Measurements from ENCODE around the gene ELMOD1. TPM values are rescaled to one million over a fixed set of nuclear protein-coding genes. Genes with fewer than 3 reads are reported as not detected.

Gene ELMOD1
- total RNA-seq, 4 donors from 2014 or later, result 0.16 to 0.27 TPM; not detected in 2

DNA sequence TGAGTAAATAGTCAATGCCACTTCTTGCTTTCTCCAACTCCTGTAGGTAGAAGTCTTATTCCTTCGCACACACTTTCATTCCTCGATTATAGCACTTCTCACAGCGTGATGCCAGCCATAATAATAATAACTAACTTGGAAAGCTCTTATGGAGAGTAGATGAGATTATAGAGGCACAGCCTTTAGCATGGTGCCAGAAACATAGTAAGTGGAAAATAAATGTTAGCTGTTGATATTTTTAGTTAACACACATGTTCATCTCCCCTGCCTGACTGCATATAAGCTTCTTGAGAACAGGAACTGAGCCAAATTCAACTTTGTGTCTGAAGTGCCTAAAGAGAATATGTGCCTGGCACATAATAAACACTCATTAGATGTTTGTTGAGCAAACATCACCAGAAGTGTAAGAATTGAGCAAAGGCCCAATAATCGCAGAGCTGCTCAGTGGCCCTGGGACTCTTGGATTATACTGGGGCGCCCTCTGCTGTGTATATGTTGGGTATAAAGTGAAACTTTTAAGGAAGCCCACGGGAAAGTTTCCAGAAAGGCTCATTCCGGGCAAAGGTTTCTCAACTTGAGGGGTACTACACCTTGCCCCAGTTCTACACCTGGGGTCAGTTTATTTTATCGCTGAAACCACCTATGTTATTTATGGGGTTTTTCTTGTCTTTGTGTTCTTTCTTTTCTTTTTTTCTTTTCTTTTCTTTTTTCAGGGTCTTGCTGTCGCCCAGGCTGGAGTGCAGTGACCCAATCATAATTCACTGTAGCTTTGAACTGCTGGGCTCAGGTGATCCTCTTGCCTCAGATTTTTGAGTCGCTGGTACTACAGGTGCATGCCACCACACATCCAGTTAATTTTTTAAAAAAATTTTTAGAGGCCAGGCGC is 98.6 kb downstream of the ELMOD1 start:
- no peak for TF ChIP-seq POLR2A (IDR thresholded peaks at IDR 0.05)
- TF ChIP-seq, protein P1, sequence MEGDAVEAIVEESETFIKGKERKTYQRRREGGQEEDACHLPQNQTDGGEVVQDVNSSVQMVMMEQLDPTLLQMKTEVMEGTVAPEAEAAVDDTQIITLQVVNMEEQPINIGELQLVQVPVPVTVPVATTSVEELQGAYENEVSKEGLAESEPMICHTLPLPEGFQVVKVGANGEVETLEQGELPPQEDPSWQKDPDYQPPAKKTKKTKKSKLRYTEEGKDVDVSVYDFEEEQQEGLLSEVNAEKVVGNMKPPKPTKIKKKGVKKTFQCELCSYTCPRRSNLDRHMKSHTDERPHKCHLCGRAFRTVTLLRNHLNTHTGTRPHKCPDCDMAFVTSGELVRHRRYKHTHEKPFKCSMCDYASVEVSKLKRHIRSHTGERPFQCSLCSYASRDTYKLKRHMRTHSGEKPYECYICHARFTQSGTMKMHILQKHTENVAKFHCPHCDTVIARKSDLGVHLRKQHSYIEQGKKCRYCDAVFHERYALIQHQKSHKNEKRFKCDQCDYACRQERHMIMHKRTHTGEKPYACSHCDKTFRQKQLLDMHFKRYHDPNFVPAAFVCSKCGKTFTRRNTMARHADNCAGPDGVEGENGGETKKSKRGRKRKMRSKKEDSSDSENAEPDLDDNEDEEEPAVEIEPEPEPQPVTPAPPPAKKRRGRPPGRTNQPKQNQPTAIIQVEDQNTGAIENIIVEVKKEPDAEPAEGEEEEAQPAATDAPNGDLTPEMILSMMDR (IDR thresholded peaks at IDR 0.05), result peak; percentile 58 to 62 (median 59)
- WGBS, 2 donors (ENCODE audit: low coverage in 1 of 2), result 43 to 51% methylated on average over 7 to 11 of the region's 11 CpGs
- Histone ChIP-seq H3K4me3 (no peak overlapping the region), H3K27ac (no peak overlapping the region), H3K27me3 (peaks cover 29% of the 10 kb centered on the region), H3K9me3 (no peaks in the 10 kb centered on the region), H3K36me3 (no peaks in the 10 kb centered on the region), H3K4me1 (peaks cover 0 to 4% (median 0%) of the 10 kb centered on the region in 4 donors)
- intact Hi-C loops (cut with DNase I; ENCODE audit: low total_unique reads) (loop anchor here (5.0 kb wide), 1 partner anchor 112 kb away; no protein-coding TSS in a partner anchor), in situ Hi-C loops (cut with MboI; ENCODE audit: low pct_ligation_motif_present in 1 of 4, low pct_unique_long_range_greater_than_20kb in 1 of 4, low sequenced_read_pairs in 3 of 4) (loop anchor here (5.0 to 25.0 kb wide), 3 partner anchors 102 to 135 kb away; partner anchors contain the start of gene ELMOD1 (in 2 of the 4))
- DNase-seq, result peak; percentile 68

DNA sequence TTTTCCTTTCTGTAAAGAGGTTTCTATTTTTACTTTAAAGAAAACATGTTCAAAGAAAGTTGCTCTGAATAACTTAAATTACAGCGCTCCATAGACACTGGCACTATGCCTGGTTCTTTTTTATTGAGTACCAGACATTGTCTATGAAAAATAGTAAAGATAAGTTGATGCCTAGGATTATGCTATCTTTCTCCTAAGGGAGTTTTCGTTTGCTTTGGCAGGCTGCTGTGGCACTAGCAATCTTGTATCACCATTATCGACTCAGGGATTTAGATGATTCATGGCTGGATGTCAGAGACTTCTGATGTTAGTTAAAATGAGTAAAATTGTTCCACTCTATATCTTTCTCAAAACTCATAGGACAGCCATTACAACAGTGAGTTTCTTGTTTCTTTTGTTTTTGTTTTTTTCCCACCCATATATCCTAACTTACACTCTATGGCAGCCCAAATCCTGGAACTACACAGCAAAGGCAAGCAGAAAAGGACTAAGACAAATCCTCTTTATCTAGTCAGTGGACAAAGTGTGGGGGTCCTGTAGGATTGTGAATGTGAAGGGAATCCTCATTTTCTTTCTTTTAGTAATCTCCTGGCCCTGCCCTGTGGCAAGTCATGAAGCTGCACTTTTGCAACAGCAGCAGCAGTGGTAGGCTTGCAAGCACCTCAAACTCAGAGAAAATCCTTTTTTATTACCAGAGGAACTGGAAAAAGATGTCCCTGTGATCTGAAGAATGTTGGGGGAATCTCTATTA is 100.2 kb downstream of the ELMOD1 start:
- DNase-seq, result no peak
- in situ Hi-C loops (cut with MboI; ENCODE audit: low pct_ligation_motif_present in 1 of 4, low pct_unique_long_range_greater_than_20kb in 1 of 4, low sequenced_read_pairs in 3 of 4), result loop anchor here (5.0 to 25.0 kb wide), 3 partner anchors 104 to 136 kb away; partner anchors contain the start of gene ELMOD1 (in 2 of the 4)
- Histone ChIP-seq H3K36me3 (no peaks in the 10 kb centered on the region), H3K27me3 (peaks cover 29% of the 10 kb centered on the region), H3K4me3 (no peak overlapping the region), H3K9me3 (no peaks in the 10 kb centered on the region), H3K4me1 (peaks cover 0 to 4% (median 0%) of the 10 kb centered on the region in 4 donors), H3K27ac (no peak overlapping the region)
- WGBS, 2 donors (ENCODE audit: low coverage in 1 of 2), result 19 to 28% methylated on average over 3 of the region's 3 CpGs
- intact Hi-C loops (cut with DNase I; ENCODE audit: low total_unique reads), result loop anchor here (5.0 kb wide), 1 partner anchor 114 kb away; no protein-coding TSS in a partner anchor
- TF ChIP-seq, protein P1 (IDR thresholded peaks at IDR 0.05), result no peak
- no peak for TF ChIP-seq EP300 (IDR thresholded peaks at IDR 0.05; ENCODE audit: low read depth)
- no peak for TF ChIP-seq POLR2A (IDR thresholded peaks at IDR 0.05)
- TF ChIP-seq POLR2AphosphoS5 (IDR thresholded peaks at IDR 0.05), result no peak

DNA sequence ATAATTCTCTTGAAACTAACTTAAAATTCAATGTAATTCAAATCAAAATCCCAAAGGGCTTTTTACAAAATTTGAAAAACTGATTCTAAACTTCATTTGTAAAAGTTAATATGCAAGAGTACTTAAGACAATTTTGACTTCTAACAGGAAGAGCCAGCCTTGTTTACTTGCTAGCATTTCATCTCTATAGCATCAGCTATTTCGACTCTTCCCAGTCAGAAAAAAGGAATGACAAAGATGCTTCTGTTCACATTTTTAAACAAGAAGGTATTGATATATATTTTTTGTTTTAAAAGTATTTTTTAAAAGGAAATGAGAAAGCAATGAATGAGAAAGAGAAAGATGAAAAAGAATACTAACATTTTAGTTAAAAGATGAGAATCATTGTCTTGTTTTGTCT is 104.5 kb downstream of the ELMOD1 start:
- in situ Hi-C loops (cut with MboI; ENCODE audit: low pct_ligation_motif_present in 1 of 4, low pct_unique_long_range_greater_than_20kb in 1 of 4, low sequenced_read_pairs in 3 of 4), result loop anchor here in 3 of 4 donors (10.0 to 25.0 kb wide), 2 partner anchors 108 to 141 kb away; partner anchors contain the start of gene ELMOD1 (in 2 of the 3)
- no peaks in the 10 kb centered on the region for H3K36me3 ChIP-seq

More for the DNA sequence above, 104.5 kb downstream of the ELMOD1 start:
- WGBS, 2 donors (ENCODE audit: low coverage in 1 of 2), result 38 to 45% methylated on average over 1 of the region's 1 CpG
- no peak overlapping the region for H3K27ac ChIP-seq
- intact Hi-C loops (cut with DNase I; ENCODE audit: low total_unique reads), result no loop called here
- no peak for DNase-seq
- no peaks in the 10 kb centered on the region for H3K4me1 ChIP-seq
- no peaks in the 10 kb centered on the region for H3K9me3 ChIP-seq
- H3K27me3 ChIP-seq, result peaks cover 24% of the 10 kb centered on the region
- TF ChIP-seq POLR2A (IDR thresholded peaks at IDR 0.05) (no peak), POLR2AphosphoS5 (IDR thresholded peaks at IDR 0.05) (no peak), EP300 (IDR thresholded peaks at IDR 0.05; ENCODE audit: low read depth) (no peak)
- TF ChIP-seq, protein P1 (IDR thresholded peaks at IDR 0.05), result no peak
- no peak overlapping the region for H3K4me3 ChIP-seq
